BJ (cell line): ENCODE data around the gene EAPP. TPM values are rescaled to one million over a fixed set of nuclear protein-coding genes. Genes with fewer than 3 reads are reported as not detected.

Source experiments
- CTCF ChIA-PET: fragments of 350-600 bp; formaldehyde crosslinking; extraction: SDS; loops from one replicate; lab custom pipeline; 2021; ENCODE audit warnings: antibody characterized with exemption, inconsistent platforms; lab: Yijun Ruan, JAX
- POLR2A ChIA-PET: fragments of 300-600 bp; sonication (Branson Sonifier 250); formaldehyde crosslinking; extraction: SDS; loops from one replicate; lab custom pipeline; 2021; ENCODE audit warnings: antibody characterized with exemption; lab: Charles Lee
- DNase-seq: peaks from one replicate; pipeline ENCODE4 v3.0.0-alpha.2; 2011; ENCODE audit warnings: low read depth
- H3K27me3 ChIP-seq: 2 replicates; pipeline ENCODE4 v1.6.0; 2011; ENCODE audit warnings: low read length; ENCODE audit not compliant: control insufficient read depth, insufficient read depth
- H3K36me3 ChIP-seq: 2 replicates; pipeline ENCODE4 v1.5.1; 2011; ENCODE audit warnings: low read length; ENCODE audit not compliant: control insufficient read depth, insufficient read depth
- H3K4me3 ChIP-seq: 2 replicates; pipeline ENCODE4 v1.5.1; 2011; ENCODE audit warnings: low read depth, mild to moderate bottlenecking, control low read depth, low read length
- polyA plus RNA-seq: library from polyadenylated mRNA; depleted of rRNA; stranded (reverse); fragments of >200 nt; gene quantifications from 2 replicates; pipeline ENCODE4 v1.2.3, GENCODE V29; 2011
- TF ChIP-seq, protein P1 (sequence below): IDR thresholded peaks from 2 replicates; pipeline ENCODE4 v1.5.1; 2011; ENCODE audit warnings: low read depth, mild to moderate bottlenecking, control low read depth, inconsistent platforms, low read length, moderate library complexity; ENCODE audit not compliant: insufficient read depth

Gene EAPP
- polyA plus RNA-seq, 1 experiment, result 26.7 TPM

DNA sequence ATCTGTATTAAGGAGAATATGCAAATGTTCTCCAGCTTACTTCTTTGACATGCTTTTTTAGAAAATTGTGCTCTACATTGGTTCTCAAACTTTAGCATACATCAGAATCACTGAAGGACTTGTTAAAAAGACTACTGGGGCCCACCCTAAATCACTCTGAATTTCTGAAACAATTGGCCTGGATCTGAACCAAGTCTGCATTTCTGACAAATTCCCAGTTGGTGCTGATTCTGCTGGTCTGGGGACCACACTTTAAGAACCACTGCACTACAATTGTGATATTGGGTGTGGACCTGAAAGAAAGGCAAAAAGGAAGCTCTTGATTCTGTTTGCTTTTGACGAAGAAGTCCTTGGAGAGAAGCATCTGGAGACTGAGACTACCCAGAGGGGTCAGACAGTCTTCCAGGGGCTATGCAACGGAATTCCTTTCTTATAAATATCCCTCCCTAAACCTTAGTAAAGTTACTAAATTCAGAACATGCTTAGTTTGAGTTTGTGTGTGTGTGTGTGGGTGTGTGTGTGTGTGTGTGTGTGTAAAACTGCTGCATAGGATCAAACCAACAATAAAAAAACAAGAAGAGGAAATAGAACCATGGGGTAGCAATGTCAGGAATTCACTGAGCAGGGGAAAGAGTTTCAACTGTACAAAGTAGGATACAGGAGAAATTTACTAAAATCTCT lies 36.8 kb downstream of the EAPP start:
- TF ChIP-seq, protein P1, sequence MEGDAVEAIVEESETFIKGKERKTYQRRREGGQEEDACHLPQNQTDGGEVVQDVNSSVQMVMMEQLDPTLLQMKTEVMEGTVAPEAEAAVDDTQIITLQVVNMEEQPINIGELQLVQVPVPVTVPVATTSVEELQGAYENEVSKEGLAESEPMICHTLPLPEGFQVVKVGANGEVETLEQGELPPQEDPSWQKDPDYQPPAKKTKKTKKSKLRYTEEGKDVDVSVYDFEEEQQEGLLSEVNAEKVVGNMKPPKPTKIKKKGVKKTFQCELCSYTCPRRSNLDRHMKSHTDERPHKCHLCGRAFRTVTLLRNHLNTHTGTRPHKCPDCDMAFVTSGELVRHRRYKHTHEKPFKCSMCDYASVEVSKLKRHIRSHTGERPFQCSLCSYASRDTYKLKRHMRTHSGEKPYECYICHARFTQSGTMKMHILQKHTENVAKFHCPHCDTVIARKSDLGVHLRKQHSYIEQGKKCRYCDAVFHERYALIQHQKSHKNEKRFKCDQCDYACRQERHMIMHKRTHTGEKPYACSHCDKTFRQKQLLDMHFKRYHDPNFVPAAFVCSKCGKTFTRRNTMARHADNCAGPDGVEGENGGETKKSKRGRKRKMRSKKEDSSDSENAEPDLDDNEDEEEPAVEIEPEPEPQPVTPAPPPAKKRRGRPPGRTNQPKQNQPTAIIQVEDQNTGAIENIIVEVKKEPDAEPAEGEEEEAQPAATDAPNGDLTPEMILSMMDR, result no peak
- CTCF ChIA-PET, result interaction anchor here (2.9 kb wide), 1 partner anchor 171 kb away, joined by 6 read pairs; no protein-coding TSS in a partner anchor
- no peaks in the 10 kb centered on the region for H3K36me3 ChIP-seq
- peak; percentile 12 for DNase-seq
- H3K4me3 ChIP-seq, result no peak overlapping the region
- no peaks in the 10 kb centered on the region for H3K27me3 ChIP-seq
- POLR2A ChIA-PET, result no interaction called here

DNA sequence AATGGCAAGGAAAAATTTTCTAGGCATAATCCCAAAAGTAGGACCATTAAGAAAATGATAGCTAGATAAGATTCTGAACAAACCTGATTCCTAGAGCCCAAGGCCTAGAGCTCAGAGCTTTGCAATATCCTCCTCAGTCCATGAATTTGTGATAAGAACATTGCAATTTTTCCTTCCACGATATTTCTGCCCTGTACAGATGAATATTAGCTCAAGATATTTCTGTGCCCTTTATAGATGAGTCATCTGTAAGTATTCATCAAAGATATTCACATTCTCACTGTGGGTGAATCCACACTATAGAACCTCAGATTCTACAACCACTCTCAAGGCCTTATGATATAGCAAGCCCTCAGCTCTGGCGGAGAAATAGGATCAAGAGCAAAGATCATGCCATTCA lies 37.5 kb downstream of the EAPP start:
- Histone ChIP-seq H3K36me3 (no peaks in the 10 kb centered on the region), H3K4me3 (no peak overlapping the region), H3K27me3 (no peaks in the 10 kb centered on the region)
- CTCF ChIA-PET, result interaction anchor here (2.9 kb wide), 1 partner anchor 170 kb away, joined by 6 read pairs; no protein-coding TSS in a partner anchor
- TF ChIP-seq, protein P1, result no peak
- DNase-seq, result no peak
- POLR2A ChIA-PET, result no interaction called here

DNA sequence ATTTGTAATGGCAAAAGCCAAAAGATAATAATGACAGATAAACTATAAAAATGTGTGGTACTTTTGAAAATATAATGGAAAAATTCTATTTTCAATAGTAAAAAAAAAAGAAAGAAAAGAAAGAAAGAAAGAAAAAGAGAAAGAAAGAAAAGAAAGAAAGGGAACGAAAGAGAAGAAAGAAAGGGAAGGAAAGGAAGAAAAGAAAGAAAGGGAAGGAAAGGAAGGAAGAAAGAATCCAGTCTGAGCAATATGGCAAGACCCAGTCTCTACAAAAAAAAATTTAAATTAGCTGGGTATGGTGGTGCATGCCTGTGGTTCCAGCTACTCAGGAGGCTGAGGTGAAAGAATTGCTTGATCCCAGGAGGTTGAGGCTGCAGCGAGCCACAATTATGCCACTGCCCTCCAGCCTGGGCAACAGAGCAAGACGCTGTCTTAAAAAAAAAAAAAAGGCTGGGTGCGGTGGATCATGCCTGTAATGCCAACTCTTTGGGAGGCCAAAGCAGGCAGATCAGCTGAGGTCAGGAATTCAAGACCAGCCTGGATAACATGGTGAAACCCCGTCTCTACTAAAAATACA lies 38.4 kb downstream of the EAPP start:
- CTCF ChIA-PET, result interaction anchor here (2.9 kb wide), 1 partner anchor 170 kb away, joined by 6 read pairs; no protein-coding TSS in a partner anchor
- POLR2A ChIA-PET, result no interaction called here
- no peak for DNase-seq
- TF ChIP-seq, protein P1, result no peak
- Histone ChIP-seq H3K27me3 (no peaks in the 10 kb centered on the region), H3K4me3 (no peak overlapping the region), H3K36me3 (no peaks in the 10 kb centered on the region)

DNA sequence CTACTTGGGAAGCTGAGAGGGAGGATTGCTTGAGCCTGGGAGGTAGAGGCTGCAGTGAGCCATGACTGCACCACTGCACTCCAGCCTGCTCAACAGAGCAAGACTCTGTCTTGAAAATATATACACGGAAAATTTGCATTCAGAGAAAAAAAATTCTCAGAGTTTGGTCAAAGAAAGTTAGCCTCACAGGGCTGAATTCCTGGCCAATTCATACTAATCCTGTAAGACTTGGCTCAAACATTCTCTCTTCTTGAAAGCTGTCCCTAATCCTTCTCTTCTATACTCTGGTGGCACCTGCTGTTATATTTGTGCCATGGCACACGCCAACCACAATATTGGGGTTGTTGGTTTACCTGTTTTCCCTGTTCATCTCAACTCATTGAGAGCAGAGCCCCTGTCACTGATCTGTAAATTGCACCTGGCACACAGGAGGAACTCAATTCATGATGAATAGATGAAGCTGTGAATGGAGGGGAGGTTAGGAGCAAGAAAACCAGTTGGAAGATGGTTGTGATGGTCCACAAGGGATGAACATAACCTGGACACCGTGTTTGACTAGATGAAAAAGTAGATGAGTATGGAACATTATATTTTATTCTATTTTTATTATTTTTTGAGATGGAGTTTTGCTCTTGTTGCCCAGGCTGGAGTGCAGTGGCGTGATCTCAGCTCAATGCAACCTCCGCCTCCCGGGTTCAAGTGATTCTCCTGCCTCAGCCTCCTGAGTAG lies 40.7 kb downstream of the EAPP start:
- H3K4me3 ChIP-seq, result no peak overlapping the region
- ChIA-PET CTCF (interaction anchor here (0.6 to 2.3 kb wide), 4 partner anchors 13 to 176 kb away, joined by 3 to 13 read pairs (median 3); no protein-coding TSS in a partner anchor), POLR2A (no interaction called here)
- no peaks in the 10 kb centered on the region for H3K27me3 ChIP-seq
- no peak for DNase-seq
- no peaks in the 10 kb centered on the region for H3K36me3 ChIP-seq
- TF ChIP-seq, protein P1, result 0 out of 2 replicates have a peak, but pooled peaks have one; percentile 4
